Measurements from ENCODE around the gene KRT76.
"Not testable (repeated sequence)": the region's sequence is repeated elsewhere in the genome, so short reads cannot be mapped to it uniquely, and the experiment has no call there.

The KRT76 gene

GRCh38 chr12:52759695-52760094, 17.4 kb downstream of the KRT76 start:
- DNase-seq (ENCODE audit: low read depth in 2 of 2), result no peak

- no peak for DNase-seq (ENCODE audit: low read depth in 2 of 2)
Observed at GRCh38 chr12:52759218-52759617, 17.9 kb downstream of the KRT76 start.

- DNase-seq (ENCODE audit: low read depth in 2 of 2), result no peak
Observed at GRCh38 chr12:52757449-52758176, 19.5 kb downstream of the KRT76 start.

GRCh38 chr12:52756281-52756960, 20.7 kb downstream of the KRT76 start:
- no peak for DNase-seq (ENCODE audit: low read depth in 2 of 2)

- no peak for DNase-seq (ENCODE audit: low read depth in 2 of 2)
Observed at GRCh38 chr12:52755533-52755932, 21.6 kb downstream of the KRT76 start.

- no peak for DNase-seq (ENCODE audit: low read depth in 2 of 2)
Observed at GRCh38 chr12:52754135-52754534, 23.0 kb downstream of the KRT76 start.

- DNase-seq (ENCODE audit: low read depth in 2 of 2), result no peak
Observed at GRCh38 chr12:52753283-52753682, 23.9 kb downstream of the KRT76 start.

- DNase-seq (ENCODE audit: low read depth in 2 of 2), result no peak
Observed at GRCh38 chr12:52752516-52752915, 24.6 kb downstream of the KRT76 start.

- no peak for DNase-seq (ENCODE audit: low read depth in 2 of 2)
Observed at GRCh38 chr12:52751795-52752194, 25.4 kb downstream of the KRT76 start.

GRCh38 chr12:52750532-52750931, 26.6 kb downstream of the KRT76 start:
- not testable (repeated sequence) for DNase-seq (ENCODE audit: low read depth in 2 of 2)

- DNase-seq (ENCODE audit: low read depth in 2 of 2), result no peak
Observed at GRCh38 chr12:52749827-52750226, 27.3 kb downstream of the KRT76 start.

GRCh38 chr12:52748578-52748977, 28.6 kb downstream of the KRT76 start:
- DNase-seq (ENCODE audit: low read depth in 2 of 2), result no peak

GRCh38 chr12:52745554-52745953, 31.6 kb downstream of the KRT76 start:
- no peak for DNase-seq (ENCODE audit: low read depth in 2 of 2)

GRCh38 chr12:52744493-52745156, 32.5 kb downstream of the KRT76 start:
- no peak for DNase-seq (ENCODE audit: low read depth in 2 of 2)

GRCh38 chr12:52742822-52743457, 34.2 kb downstream of the KRT76 start:
- DNase-seq (ENCODE audit: low read depth in 2 of 2), result no peak

GRCh38 chr12:52742196-52742580, 35.0 kb downstream of the KRT76 start:
- no peak for DNase-seq (ENCODE audit: low read depth in 2 of 2)

- DNase-seq (ENCODE audit: low read depth in 2 of 2), result peak; percentile 41 to 50
Observed at GRCh38 chr12:52741375-52742195, 35.6 kb downstream of the KRT76 start.

GRCh38 chr12:52740584-52740983, 36.6 kb downstream of the KRT76 start:
- no peak for DNase-seq (ENCODE audit: low read depth in 2 of 2)

GRCh38 chr12:52739963-52740362, 37.2 kb downstream of the KRT76 start:
- DNase-seq (ENCODE audit: low read depth in 2 of 2), result no peak

- no peak for DNase-seq (ENCODE audit: low read depth in 2 of 2)
Observed at GRCh38 chr12:52735816-52736632, 41.1 kb downstream of the KRT76 start.

- DNase-seq (ENCODE audit: low read depth in 2 of 2), result no peak
Observed at GRCh38 chr12:52735106-52735505, 42.0 kb downstream of the KRT76 start.
